ENCODE measurements around the gene HIP1R.
"Not testable (repeated sequence)": the region's sequence is repeated elsewhere in the genome, so short reads cannot be mapped to it uniquely, and the experiment has no call there.

Gene HIP1R

DNA sequence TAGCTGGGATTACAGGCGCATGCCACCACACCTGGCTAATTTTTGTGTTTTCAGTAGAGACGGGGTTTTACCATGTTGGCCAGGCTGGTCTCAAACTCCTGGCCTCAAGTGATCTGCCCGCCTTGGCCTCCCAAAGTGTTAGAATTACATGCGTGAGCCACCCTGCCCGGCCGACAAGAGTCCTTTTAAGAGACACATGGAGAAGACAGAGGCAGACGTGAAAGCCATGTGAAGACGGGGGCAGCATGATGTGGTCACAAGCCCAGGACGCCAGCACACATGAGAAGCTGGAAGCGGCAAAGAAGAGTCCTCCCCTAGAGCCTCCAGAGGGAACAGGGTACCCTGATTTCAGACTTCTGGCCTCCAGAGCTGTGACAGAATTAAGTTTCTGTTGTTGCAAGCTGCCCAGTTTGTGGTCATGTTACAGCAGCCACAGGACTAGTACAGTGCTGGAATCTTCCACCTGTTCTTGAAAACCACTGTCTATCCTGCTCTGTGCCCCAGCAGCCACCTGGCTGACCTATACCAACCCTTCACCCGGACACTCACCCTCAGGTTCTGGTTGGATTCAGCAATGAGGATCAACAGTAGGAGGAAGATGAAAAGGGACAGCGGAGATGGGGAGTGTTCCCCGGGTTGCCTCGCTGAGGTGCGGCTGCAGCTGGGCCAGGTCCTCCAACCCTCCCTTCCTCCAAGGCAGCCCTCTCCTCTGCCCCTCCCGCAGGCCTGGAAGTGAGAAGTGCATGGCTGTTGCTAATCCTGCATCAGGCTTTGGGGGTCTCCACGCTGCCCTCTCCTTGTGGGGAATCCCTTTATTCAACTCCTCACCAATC is 43.7 kb downstream of the HIP1R start:
- DNase-seq, result no peak

DNA sequence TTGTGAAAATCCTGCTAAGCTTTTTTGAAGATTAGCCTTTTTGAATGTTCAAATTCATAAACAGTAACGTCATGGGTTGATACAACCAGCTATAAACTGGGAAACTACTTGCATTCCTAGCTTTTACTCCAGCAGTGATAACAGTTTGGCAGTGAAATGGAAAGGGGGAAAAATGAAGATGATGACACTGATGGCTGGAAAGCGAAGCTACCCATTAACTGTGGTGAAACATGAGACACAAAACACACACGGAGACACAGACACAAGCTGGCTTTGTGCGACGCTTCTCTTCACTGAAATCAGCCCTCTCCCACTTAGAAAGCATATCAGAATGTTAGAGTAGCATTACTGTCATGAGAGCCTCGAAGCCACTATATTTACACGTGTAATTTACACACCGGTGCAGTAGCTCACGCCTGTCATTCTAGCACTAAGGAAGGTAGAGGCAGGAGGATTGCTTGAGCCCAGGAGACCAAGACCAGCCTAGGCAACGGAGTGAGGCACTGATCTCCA is 45.0 kb downstream of the HIP1R start:
- peak; percentile 43 for DNase-seq

- peak; percentile 71 for DNase-seq
Measured at GRCh38 chr12:122880668-122881067, 45.4 kb downstream of the HIP1R start.

- no peak for DNase-seq
Measured at GRCh38 chr12:122882908-122883558, 47.8 kb downstream of the HIP1R start.

DNA sequence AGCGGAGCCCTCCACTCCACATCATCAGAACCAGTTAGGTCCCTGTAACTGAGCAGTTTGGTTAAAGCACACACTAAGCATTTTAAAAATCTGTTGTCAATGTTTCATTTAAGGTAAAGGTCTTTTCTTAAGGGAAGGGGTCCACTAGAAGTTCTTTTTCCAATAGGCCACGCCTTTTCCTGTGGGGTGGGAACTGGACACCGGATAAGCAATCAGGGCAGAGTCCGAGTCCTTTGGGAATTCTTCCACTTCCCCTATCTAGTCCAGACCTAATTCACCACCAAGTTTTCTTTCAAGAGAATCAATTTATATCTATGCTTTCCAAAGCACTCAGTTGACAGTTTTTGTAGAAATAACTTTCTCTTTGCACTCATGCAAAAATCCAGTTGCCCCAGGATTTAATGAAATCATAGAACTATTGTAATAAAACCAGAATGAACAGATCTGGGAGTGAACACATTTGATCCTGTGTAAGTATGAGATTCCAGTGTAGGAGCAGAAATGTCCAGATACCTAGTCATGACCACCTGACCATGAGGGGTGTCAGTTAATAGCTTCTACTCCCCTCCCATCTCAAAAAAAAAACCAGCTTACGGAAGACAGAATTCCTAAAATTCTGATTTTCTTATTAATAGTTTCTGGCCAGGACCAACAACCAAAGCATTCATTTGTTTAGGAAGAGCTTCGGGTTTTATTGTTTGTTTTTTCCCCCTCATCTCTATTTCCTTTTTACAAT is 49.0 kb downstream of the HIP1R start:
- no peak for DNase-seq

DNA sequence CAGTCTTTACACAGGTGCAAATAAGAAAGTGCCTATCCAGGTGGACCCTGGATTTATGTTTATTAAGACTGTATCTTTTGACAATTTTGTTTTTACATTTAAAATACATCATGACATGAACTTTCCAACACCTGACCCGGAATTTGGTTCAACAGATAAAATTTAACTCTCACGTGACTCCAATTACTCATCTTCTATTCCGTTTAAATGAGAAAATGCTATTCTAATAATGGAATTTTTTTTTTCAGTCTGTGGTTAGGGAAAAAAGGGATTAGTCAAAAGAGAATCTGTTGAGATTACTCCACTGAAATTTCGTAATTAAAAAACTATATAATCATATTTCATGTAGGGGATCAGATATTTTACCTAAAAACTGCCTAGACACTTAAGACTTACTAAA is 49.6 kb downstream of the HIP1R start:
- no peak for DNase-seq

DNA sequence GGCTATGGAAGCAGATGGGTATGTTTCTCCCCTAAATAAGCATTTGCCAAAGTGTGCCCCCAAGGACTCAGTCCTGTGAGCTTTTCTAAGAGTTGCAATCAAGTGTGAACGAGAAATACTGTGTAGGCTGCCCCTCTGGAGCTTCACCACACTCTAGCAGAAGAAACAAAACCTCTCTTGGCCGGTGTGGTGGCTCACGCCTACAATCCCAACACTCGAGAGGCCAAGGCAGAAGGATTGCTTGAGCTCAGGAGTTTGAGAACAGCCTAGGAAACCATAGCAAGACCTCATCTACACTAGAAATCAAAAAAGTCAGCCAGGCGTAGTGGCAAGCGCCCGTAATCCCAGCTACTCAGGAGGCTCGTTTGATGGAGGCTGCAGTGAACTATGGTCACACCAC is 50.9 kb downstream of the HIP1R start:
- DNase-seq, result no peak

DNA sequence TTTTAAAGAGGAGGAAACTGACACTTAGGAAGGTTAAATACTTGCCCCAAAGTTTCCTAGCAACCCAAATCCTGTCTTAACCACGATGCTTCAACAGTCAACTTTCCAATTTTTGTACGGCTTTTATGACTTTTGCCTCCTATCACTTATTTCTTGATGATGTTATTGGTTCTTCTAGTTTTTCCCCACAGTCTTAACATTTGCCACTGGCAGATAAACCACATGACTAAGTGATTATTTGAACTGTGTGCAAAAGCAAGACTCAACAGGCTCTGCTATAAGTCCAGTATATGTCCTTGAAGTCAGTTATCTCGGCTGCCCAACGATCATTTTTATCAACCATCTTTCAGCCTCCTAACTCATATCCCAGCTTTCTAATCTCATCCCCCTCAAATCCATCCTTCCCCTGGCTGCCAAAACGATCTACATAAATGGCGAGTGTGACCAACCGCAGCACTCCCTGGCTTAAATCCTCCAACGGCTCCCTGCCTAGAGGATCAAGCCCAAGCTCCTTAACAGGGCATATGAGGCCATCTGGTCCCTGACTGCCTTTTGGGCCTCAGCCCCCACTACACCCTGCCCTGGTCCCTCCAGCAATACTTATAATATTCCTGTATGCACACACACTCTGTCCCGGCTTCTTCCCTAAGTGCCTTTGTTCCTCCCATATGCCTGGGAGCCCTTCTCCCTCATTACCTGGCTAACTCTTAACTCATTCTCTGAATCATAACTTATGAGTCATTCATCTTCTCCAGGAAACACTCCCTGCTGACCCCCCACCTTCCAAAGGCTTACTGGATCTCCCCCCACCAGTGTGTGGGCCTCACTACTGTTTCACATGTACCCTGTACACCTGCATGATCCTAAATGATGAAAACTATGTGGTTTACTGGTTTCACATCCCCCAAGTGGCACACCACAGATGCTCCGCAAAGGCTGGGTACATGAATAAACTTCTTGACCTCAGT is 51.9 kb downstream of the HIP1R start:
- peak; percentile 70 for DNase-seq

- DNase-seq, result no peak
Measured at GRCh38 chr12:122887819-122888212, 52.6 kb downstream of the HIP1R start.

- peak; percentile 54 for DNase-seq
Measured at GRCh38 chr12:122888232-122888752, 53.0 kb downstream of the HIP1R start.

- no peak for DNase-seq
Measured at GRCh38 chr12:122889761-122890520, 54.7 kb downstream of the HIP1R start.

GRCh38 chr12:122891661-122892525 is 56.6 kb downstream of the HIP1R start:
- peak; percentile 71 for DNase-seq

- DNase-seq, result not testable (repeated sequence)
Measured at GRCh38 chr12:122892724-122893123, 57.5 kb downstream of the HIP1R start.

- DNase-seq, result no peak
Measured at GRCh38 chr12:122893208-122894153, 58.2 kb downstream of the HIP1R start.

DNA sequence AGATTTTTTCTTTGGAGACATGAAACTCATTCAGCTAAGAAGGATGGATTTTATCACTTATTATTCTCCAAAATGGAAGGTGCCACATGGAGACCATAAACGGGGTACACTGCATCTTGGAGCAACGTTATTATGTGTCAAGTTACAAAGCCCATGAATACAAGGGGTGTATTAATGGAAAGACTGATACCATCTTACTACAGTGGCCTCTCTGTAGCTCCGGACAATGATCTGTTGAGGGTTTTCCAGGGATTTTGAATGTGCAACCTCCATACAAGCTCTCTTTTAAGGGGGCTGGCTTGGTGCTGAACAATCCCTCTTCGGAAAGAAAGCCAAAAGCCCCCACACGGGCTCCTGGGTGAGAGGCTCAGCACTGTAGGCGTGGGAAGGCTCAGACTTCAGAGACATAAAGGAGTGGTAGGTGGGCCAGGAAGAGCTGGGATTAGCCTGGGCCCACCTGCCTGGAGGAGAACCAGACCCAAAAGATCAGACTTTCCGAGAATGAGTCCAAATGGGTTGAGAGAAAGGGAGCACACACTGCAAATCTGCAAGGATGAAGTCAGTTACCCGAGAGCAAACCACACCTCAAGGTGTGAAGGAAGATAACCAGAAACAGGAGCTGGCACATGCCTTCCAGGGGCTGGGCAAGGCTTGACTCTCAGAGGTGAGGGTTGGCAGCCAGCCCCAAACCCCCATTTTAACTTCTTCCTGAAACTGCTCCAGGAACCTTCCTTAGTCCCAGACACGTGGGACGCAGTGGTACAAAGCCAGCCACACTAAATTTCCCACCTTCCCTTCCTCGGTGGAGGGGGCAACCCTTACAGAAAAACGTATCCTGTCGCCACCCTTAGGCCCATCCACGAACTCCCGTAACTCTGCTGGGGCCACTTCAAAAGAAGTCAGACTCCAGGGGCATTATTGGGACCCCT is 59.2 kb downstream of the HIP1R start:
- DNase-seq, result no peak

DNA sequence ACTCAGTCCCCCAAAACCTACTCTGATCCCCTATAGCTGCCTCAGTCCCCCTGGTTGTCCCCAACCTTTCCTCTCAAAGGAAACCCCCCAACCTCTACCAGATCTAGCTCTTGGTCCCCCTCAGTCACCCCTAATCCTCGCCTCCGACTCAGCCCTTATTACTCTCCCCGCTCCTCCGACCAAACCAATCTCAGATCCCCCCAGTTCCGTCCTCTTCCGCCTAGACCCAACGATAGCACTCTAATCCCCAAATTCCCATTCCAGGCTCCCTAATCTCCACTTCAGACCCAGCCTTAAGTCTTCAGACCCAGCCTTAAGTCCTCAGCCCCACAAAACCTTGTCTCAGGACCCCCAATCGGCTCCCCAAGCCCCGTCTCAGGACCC is 60.1 kb downstream of the HIP1R start:
- DNase-seq, result no peak

DNA sequence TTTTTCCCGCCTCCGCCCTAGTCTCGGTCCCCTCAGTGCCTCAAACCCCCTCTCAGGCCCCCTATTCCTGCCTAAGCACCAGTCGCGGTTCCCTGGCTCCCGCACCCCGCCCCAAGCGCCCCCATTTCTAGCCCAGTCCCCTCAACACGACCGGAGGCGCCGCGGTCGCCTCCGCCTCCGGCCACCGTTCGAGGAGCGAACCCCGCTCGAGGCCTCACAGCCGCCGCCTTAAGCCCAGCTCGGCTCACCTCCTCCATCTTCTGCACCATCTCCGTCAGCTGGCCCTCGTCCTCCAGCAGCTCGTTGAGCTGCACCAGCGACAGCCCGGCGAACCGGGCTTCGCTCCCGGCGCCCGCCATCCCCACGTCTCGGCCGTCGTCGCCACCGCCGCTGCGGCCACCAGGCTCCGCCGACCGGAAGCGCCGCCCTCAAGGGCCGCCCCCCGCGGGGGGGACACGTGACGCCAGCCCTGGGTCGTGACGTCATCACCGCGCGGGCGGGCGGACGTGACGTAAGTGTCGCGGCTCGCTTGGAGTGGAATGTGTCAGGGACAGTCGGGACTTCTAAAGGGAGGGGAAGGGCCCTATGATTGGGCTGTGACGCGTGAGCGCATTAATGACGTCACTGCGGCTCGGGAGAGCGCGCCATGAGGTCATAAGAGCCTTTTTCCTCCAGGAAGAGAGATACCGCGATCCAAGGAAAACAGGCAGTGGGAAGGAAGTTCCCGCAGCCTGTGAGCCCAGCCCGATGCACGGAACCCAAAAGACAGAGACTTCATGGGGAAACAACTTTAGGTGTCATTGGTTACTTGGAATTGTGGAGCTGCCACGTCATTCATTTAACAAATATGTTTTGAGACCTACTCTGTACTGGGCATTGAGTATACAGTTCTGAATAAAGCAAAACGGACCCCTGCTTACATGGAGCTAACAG is 60.7 kb downstream of the HIP1R start, which contains the start of gene VPS37B:
TSS of gene VPS37B (minus strand) at position 421 of the 933 bp plus-strand sequence. CDS start at position 359, 62 bp downstream.
- DNase-seq, result peak; percentile 91
